ENCODE measurements around the gene ATP6V0C.

- TF ChIP-seq YY1 (IDR thresholded peaks at IDR 0.05) (no peak), ATF3 (IDR thresholded peaks at IDR 0.05) (no peak), CTCF (IDR thresholded peaks at IDR 0.05; ENCODE audit: low read depth, low read length, missing input control) (no peak), RAD21 (IDR thresholded peaks at IDR 0.05) (no peak), FOXA1 (IDR thresholded peaks at IDR 0.05) (no peak)
Measured at GRCh38 chr16:2493605-2494004, 20.1 kb upstream of the ATP6V0C start.

All from liver (tissue), 3 donors.